ENCODE measurements around the gene KIAA1755.

KIAA1755 gene

DNA sequence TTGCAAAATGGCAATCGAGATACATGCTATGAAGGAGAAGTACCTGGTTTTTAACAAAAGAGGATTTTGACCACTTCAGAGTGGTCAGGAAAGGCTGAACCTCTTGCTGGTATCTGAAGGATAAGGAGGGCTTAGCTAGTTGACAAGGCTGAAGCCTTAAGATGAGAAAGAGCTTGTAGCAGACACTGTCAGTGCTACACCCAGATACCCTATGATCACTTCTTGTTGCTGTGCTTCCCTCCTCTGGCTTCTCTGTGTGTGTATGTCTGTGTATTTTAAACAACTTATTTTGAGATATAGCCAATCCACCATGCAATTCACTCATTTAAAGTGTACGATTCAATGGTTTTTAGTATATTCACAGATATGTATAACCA, 56.6 kb downstream of the KIAA1755 start:
- no peaks in the 10 kb centered on the region for H3K4me1 ChIP-seq (ENCODE audit: control insufficient read depth in 2 of 2, insufficient read depth in 2 of 2, low read length in 2 of 2)
- no peak overlapping the region for H3K9ac ChIP-seq (ENCODE audit: low read depth in 1 of 2, low read length in 2 of 2)
- no peaks in the 10 kb centered on the region for H3K36me3 ChIP-seq (ENCODE audit: control insufficient read depth in 2 of 2, insufficient read depth in 2 of 2, low read length in 2 of 2)
- no peaks in the 10 kb centered on the region for H3K27me3 ChIP-seq (ENCODE audit: control insufficient read depth in 2 of 2, insufficient read depth in 2 of 2, low read length in 2 of 2)
- H3K4me3 ChIP-seq (ENCODE audit: low read length in 2 of 2): no peak overlapping the region
- H3K9me3 ChIP-seq (ENCODE audit: control insufficient read depth in 2 of 2, low read length in 2 of 2): no peaks in the 10 kb centered on the region
- H3K27ac ChIP-seq (ENCODE audit: low read depth in 2 of 2, low read length in 2 of 2): no peak overlapping the region

DNA sequence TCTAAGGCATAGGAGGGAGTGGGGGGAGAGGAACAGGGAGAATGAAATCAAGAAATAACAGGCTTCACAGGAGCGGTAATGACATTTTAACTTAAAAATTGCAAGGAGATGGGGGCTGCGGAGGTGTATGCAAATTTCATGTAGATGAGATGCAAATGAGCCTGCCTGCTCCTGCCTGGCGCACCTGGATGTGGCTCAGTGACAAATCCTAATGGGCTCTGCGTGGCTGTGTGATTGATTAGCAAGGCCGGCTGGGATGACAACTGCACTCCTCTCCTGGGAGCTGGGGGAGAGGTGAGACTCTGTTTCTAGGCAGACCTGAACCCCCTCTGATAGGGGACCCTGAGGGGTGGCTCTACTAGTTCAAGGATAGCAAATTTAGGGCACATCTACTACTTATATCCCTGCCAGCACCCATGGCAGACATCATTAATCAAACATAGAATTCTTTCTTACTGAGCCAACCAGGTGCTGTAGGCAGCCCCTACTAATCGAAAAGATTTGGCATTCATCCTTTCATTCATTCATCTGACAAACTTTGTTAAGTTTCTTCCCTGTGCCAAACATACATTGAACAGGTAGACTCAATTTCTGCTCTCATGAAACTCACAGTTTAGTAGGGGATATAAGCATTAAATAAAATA, 57.1 kb downstream of the KIAA1755 start:
- no peak overlapping the region for H3K27ac ChIP-seq (ENCODE audit: low read depth in 2 of 2, low read length in 2 of 2)
- no peaks in the 10 kb centered on the region for H3K4me1 ChIP-seq (ENCODE audit: control insufficient read depth in 2 of 2, insufficient read depth in 2 of 2, low read length in 2 of 2)
- no peaks in the 10 kb centered on the region for H3K27me3 ChIP-seq (ENCODE audit: control insufficient read depth in 2 of 2, insufficient read depth in 2 of 2, low read length in 2 of 2)
- H3K9ac ChIP-seq (ENCODE audit: low read depth in 1 of 2, low read length in 2 of 2): no peak overlapping the region
- H3K36me3 ChIP-seq (ENCODE audit: control insufficient read depth in 2 of 2, insufficient read depth in 2 of 2, low read length in 2 of 2): no peaks in the 10 kb centered on the region
- no peak overlapping the region for H3K4me3 ChIP-seq (ENCODE audit: low read length in 2 of 2)
- H3K9me3 ChIP-seq (ENCODE audit: control insufficient read depth in 2 of 2, low read length in 2 of 2): no peaks in the 10 kb centered on the region

DNA sequence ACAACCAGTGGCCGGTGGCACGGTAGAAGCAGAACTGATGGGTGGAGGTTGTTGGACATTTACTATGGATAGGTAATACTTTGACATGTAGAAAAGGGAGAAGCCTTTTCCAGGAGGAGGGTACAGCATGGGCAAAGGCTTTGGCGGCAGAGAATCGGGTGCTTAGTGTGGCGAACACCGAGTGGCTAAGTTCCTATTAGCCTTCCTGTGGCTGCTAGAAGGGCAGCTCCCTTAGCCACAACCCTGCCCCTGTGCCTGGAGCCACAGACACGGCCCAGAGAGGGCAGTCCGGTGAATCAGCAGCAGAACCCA, 57.6 kb downstream of the KIAA1755 start:
- Histone ChIP-seq H3K9me3 (ENCODE audit: control insufficient read depth in 2 of 2, low read length in 2 of 2) (no peaks in the 10 kb centered on the region), H3K36me3 (ENCODE audit: control insufficient read depth in 2 of 2, insufficient read depth in 2 of 2, low read length in 2 of 2) (no peaks in the 10 kb centered on the region), H3K27me3 (ENCODE audit: control insufficient read depth in 2 of 2, insufficient read depth in 2 of 2, low read length in 2 of 2) (no peaks in the 10 kb centered on the region), H3K4me1 (ENCODE audit: control insufficient read depth in 2 of 2, insufficient read depth in 2 of 2, low read length in 2 of 2) (no peaks in the 10 kb centered on the region), H3K4me3 (ENCODE audit: low read length in 2 of 2) (no peak overlapping the region), H3K9ac (ENCODE audit: low read depth in 1 of 2, low read length in 2 of 2) (no peak overlapping the region), H3K27ac (ENCODE audit: low read depth in 2 of 2, low read length in 2 of 2) (no peak overlapping the region)

GRCh38 chr20:38202153-38202981, 58.2 kb downstream of the KIAA1755 start:
- Histone ChIP-seq H3K9ac (ENCODE audit: low read depth in 1 of 2, low read length in 2 of 2) (no peak overlapping the region), H3K27ac (ENCODE audit: low read depth in 2 of 2, low read length in 2 of 2) (no peak overlapping the region), H3K4me1 (ENCODE audit: control insufficient read depth in 2 of 2, insufficient read depth in 2 of 2, low read length in 2 of 2) (no peaks in the 10 kb centered on the region), H3K4me3 (ENCODE audit: low read length in 2 of 2) (no peak overlapping the region), H3K36me3 (ENCODE audit: control insufficient read depth in 2 of 2, insufficient read depth in 2 of 2, low read length in 2 of 2) (no peaks in the 10 kb centered on the region), H3K9me3 (ENCODE audit: control insufficient read depth in 2 of 2, low read length in 2 of 2) (no peaks in the 10 kb centered on the region), H3K27me3 (ENCODE audit: control insufficient read depth in 2 of 2, insufficient read depth in 2 of 2, low read length in 2 of 2) (no peaks in the 10 kb centered on the region)

GRCh38 chr20:38201356-38201755, 59.2 kb downstream of the KIAA1755 start:
- Histone ChIP-seq H3K4me1 (ENCODE audit: control insufficient read depth in 2 of 2, insufficient read depth in 2 of 2, low read length in 2 of 2) (no peaks in the 10 kb centered on the region), H3K9me3 (ENCODE audit: control insufficient read depth in 2 of 2, low read length in 2 of 2) (no peaks in the 10 kb centered on the region), H3K9ac (ENCODE audit: low read depth in 1 of 2, low read length in 2 of 2) (no peak overlapping the region), H3K27me3 (ENCODE audit: control insufficient read depth in 2 of 2, insufficient read depth in 2 of 2, low read length in 2 of 2) (no peaks in the 10 kb centered on the region), H3K4me3 (ENCODE audit: low read length in 2 of 2) (no peak overlapping the region), H3K27ac (ENCODE audit: low read depth in 2 of 2, low read length in 2 of 2) (no peak overlapping the region), H3K36me3 (ENCODE audit: control insufficient read depth in 2 of 2, insufficient read depth in 2 of 2, low read length in 2 of 2) (no peaks in the 10 kb centered on the region)

DNA sequence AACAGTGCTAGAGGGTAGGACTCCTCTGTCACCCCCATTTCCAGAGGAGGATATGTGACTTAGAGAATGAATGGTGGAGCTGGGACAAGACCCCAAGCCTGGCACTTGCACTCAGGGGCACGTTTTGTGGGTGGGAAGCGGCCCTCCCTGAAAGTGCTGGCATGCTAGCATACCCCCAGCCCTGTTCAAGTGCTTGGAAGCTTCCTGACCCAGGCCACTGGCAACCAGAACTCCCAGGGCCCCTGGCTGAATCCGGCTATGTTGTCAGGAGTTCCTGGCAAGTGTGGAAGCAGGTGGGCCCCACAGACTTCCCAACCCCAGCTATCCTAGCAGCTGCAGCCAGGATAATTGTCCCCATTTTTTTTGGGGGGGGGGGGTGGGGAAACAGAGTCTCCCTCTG, 59.9 kb downstream of the KIAA1755 start:
- Histone ChIP-seq H3K27ac (ENCODE audit: low read depth in 2 of 2, low read length in 2 of 2) (no peak overlapping the region), H3K9me3 (ENCODE audit: control insufficient read depth in 2 of 2, low read length in 2 of 2) (no peaks in the 10 kb centered on the region), H3K9ac (ENCODE audit: low read depth in 1 of 2, low read length in 2 of 2) (no peak overlapping the region), H3K4me3 (ENCODE audit: low read length in 2 of 2) (no peak overlapping the region), H3K27me3 (ENCODE audit: control insufficient read depth in 2 of 2, insufficient read depth in 2 of 2, low read length in 2 of 2) (no peaks in the 10 kb centered on the region), H3K36me3 (ENCODE audit: control insufficient read depth in 2 of 2, insufficient read depth in 2 of 2, low read length in 2 of 2) (no peaks in the 10 kb centered on the region), H3K4me1 (ENCODE audit: control insufficient read depth in 2 of 2, insufficient read depth in 2 of 2, low read length in 2 of 2) (no peaks in the 10 kb centered on the region)

DNA sequence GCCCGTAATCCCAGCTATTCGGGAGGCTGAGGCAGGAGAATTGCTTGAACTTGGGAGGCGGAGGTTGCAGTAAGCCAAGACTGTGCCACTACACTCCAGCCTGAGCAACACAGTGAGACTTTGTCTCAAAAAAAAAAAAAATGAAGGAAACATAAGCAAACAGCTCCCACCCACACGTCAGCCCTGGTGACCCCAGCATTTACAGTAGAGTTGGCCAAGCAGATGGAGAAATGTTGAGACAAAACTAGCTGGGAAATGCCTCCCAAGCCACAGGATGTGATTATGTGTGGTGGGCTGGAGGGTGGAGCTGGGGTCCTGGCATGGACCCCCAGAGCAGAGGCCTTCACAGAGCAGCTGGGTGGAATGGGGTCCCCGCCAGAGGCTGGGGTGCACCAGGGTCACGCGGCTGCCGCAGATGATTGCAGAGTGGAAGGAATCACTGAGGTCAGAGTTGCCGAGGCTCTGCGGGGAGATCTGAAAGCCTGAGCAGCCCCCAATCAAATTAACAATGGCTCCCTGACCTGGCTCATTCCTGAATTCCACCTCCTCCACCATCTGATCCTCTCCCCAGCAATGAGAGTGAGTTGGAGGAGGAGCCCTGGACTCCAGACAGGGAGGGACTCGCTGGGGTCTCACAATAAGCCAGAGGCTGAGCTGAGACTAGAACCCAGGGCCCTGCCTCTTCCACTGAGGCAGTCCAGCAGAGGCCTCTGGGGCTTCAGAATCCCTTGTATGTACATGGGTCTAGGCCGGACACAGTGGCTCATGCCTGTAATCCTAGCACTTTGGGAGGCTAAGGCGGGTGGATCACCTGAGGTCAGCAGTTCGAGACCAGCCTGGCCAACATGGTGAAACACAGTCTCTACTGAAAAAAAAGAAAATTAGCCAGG, 60.8 kb downstream of the KIAA1755 start:
- Histone ChIP-seq H3K27me3 (ENCODE audit: control insufficient read depth in 2 of 2, insufficient read depth in 2 of 2, low read length in 2 of 2) (no peaks in the 10 kb centered on the region), H3K27ac (ENCODE audit: low read depth in 2 of 2, low read length in 2 of 2) (no peak overlapping the region), H3K4me1 (ENCODE audit: control insufficient read depth in 2 of 2, insufficient read depth in 2 of 2, low read length in 2 of 2) (no peaks in the 10 kb centered on the region), H3K9ac (ENCODE audit: low read depth in 1 of 2, low read length in 2 of 2) (no peak overlapping the region), H3K4me3 (ENCODE audit: low read length in 2 of 2) (no peak overlapping the region), H3K36me3 (ENCODE audit: control insufficient read depth in 2 of 2, insufficient read depth in 2 of 2, low read length in 2 of 2) (no peaks in the 10 kb centered on the region), H3K9me3 (ENCODE audit: control insufficient read depth in 2 of 2, low read length in 2 of 2) (no peaks in the 10 kb centered on the region)

GRCh38 chr20:38198238-38198861, 62.2 kb downstream of the KIAA1755 start:
- no peak overlapping the region for H3K9ac ChIP-seq (ENCODE audit: low read depth in 1 of 2, low read length in 2 of 2)
- H3K4me3 ChIP-seq (ENCODE audit: low read length in 2 of 2): no peak overlapping the region
- H3K36me3 ChIP-seq (ENCODE audit: control insufficient read depth in 2 of 2, insufficient read depth in 2 of 2, low read length in 2 of 2): no peaks in the 10 kb centered on the region
- no peaks in the 10 kb centered on the region for H3K27me3 ChIP-seq (ENCODE audit: control insufficient read depth in 2 of 2, insufficient read depth in 2 of 2, low read length in 2 of 2)
- H3K9me3 ChIP-seq (ENCODE audit: control insufficient read depth in 2 of 2, low read length in 2 of 2): no peaks in the 10 kb centered on the region
- no peaks in the 10 kb centered on the region for H3K4me1 ChIP-seq (ENCODE audit: control insufficient read depth in 2 of 2, insufficient read depth in 2 of 2, low read length in 2 of 2)
- H3K27ac ChIP-seq (ENCODE audit: low read depth in 2 of 2, low read length in 2 of 2): no peak overlapping the region

- no peaks in the 10 kb centered on the region for H3K27me3 ChIP-seq (ENCODE audit: control insufficient read depth in 2 of 2, insufficient read depth in 2 of 2, low read length in 2 of 2)
- no peaks in the 10 kb centered on the region for H3K4me1 ChIP-seq (ENCODE audit: control insufficient read depth in 2 of 2, insufficient read depth in 2 of 2, low read length in 2 of 2)
- H3K36me3 ChIP-seq (ENCODE audit: control insufficient read depth in 2 of 2, insufficient read depth in 2 of 2, low read length in 2 of 2): no peaks in the 10 kb centered on the region
- no peak overlapping the region for H3K4me3 ChIP-seq (ENCODE audit: low read length in 2 of 2)
- no peak overlapping the region for H3K9ac ChIP-seq (ENCODE audit: low read depth in 1 of 2, low read length in 2 of 2)
- no peak overlapping the region for H3K27ac ChIP-seq (ENCODE audit: low read depth in 2 of 2, low read length in 2 of 2)
- H3K9me3 ChIP-seq (ENCODE audit: control insufficient read depth in 2 of 2, low read length in 2 of 2): no peaks in the 10 kb centered on the region
Observed at GRCh38 chr20:38197619-38198018, 62.9 kb downstream of the KIAA1755 start.

- H3K4me1 ChIP-seq (ENCODE audit: control insufficient read depth in 2 of 2, insufficient read depth in 2 of 2, low read length in 2 of 2): no peaks in the 10 kb centered on the region
- H3K36me3 ChIP-seq (ENCODE audit: control insufficient read depth in 2 of 2, insufficient read depth in 2 of 2, low read length in 2 of 2): no peaks in the 10 kb centered on the region
- no peaks in the 10 kb centered on the region for H3K27me3 ChIP-seq (ENCODE audit: control insufficient read depth in 2 of 2, insufficient read depth in 2 of 2, low read length in 2 of 2)
- H3K9ac ChIP-seq (ENCODE audit: low read depth in 1 of 2, low read length in 2 of 2): no peak overlapping the region
- no peak overlapping the region for H3K27ac ChIP-seq (ENCODE audit: low read depth in 2 of 2, low read length in 2 of 2)
- no peaks in the 10 kb centered on the region for H3K9me3 ChIP-seq (ENCODE audit: control insufficient read depth in 2 of 2, low read length in 2 of 2)
- no peak overlapping the region for H3K4me3 ChIP-seq (ENCODE audit: low read length in 2 of 2)
Observed at GRCh38 chr20:38197217-38197616, 63.3 kb downstream of the KIAA1755 start.

Data from mucosa of rectum (tissue), 2 donors.